HCT116 (cell line): ENCODE measurements around the gene OR6K2.

ENCODE experiments used
- CEBPB ChIP-seq: IDR thresholded peaks from 2 replicates; pipeline ENCODE4 v1.6.1; 2012; ENCODE audit warnings: low read depth
- EZH2 ChIP-seq: fragments of 200-600 bp; sonication (generic); IDR thresholded peaks from 2 replicates; pipeline ENCODE4 v1.6.1; 2017; ENCODE audit warnings: antibody characterized with exemption, mixed run types
- POLR2AphosphoS5 ChIP-seq: IDR thresholded peaks from 2 replicates; pipeline ENCODE4 v1.6.1; 2011; ENCODE audit warnings: mild to moderate bottlenecking, low read depth, low read length, moderate library complexity
- SP1 ChIP-seq: IDR thresholded peaks from 2 replicates; pipeline ENCODE4 v1.6.1; 2012; ENCODE audit warnings: low read depth
- YY1 ChIP-seq: IDR thresholded peaks from 2 replicates; pipeline ENCODE4 v1.6.1; 2011; ENCODE audit warnings: low read length, low read depth, moderate library complexity, mild to moderate bottlenecking; ENCODE audit not compliant: insufficient replicate concordance; ENCODE audit errors: extremely low read depth
- TF ChIP-seq, protein P1 (sequence below), 3 experiments: fragments of 200-600 bp in 1 of 3; sonication (generic) in 1 of 3; IDR thresholded peaks in 2 of 3; conservative IDR thresholded peaks in 1 of 3; 2 replicates each; pipeline ENCODE4 v1.5.1; 2012 to 2017; ENCODE audit warnings: low read depth in 2 of 3, low read length in 2 of 3, antibody characterized with exemption in 1 of 3, borderline replicate concordance in 1 of 3, control low read depth in 1 of 3, mild to moderate bottlenecking in 1 of 3, mixed read lengths in 1 of 3, mixed run types in 1 of 3, moderate library complexity in 1 of 3; ENCODE audit not compliant: insufficient read depth in 1 of 3
- TF ChIP-seq, protein P2 (sequence below): IDR thresholded peaks from 2 replicates; pipeline ENCODE4 v1.6.1; 2012

DNA sequence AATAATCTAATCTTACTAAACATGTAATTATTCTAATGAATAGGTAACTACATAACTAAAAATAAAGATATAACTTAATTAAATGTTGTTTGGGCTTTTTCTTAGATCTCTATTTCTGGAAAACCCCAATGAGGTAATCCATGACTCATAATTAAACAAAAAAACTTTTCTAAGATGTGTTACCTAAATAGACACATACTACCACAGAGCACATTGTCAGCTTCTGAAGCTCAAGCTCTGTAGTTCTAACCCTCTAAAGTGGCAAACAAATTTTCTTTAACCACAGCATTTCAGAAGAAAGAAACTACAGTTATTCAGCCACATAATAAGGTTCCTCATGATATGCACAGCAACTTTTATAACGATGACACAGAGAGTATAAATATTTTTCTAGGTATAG lies 15.9 kb upstream of the OR6K2 start:
- TF ChIP-seq, protein P1, sequence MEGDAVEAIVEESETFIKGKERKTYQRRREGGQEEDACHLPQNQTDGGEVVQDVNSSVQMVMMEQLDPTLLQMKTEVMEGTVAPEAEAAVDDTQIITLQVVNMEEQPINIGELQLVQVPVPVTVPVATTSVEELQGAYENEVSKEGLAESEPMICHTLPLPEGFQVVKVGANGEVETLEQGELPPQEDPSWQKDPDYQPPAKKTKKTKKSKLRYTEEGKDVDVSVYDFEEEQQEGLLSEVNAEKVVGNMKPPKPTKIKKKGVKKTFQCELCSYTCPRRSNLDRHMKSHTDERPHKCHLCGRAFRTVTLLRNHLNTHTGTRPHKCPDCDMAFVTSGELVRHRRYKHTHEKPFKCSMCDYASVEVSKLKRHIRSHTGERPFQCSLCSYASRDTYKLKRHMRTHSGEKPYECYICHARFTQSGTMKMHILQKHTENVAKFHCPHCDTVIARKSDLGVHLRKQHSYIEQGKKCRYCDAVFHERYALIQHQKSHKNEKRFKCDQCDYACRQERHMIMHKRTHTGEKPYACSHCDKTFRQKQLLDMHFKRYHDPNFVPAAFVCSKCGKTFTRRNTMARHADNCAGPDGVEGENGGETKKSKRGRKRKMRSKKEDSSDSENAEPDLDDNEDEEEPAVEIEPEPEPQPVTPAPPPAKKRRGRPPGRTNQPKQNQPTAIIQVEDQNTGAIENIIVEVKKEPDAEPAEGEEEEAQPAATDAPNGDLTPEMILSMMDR (IDR thresholded peaks at IDR 0.05 in 2 of 3, conservative IDR thresholded peaks at IDR 0.05 in 1 of 3; ENCODE audit: borderline replicate concordance in 1 of 3, insufficient read depth in 1 of 3, low read depth in 2 of 3, low read length in 2 of 3): no peak
- TF ChIP-seq YY1 (no peak), EZH2 (no peak), SP1 (no peak), POLR2AphosphoS5 (no peak), CEBPB (no peak)
- TF ChIP-seq, protein P2, sequence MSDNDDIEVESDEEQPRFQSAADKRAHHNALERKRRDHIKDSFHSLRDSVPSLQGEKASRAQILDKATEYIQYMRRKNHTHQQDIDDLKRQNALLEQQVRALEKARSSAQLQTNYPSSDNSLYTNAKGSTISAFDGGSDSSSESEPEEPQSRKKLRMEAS: no peak
